HG03060 (cell line): ENCODE measurements around the gene ATL1.
A peak's percentile ranks its signal among the peaks of the same experiment; 100 is the strongest.

Source experiments
- ATAC-seq: cut with Tn5 transposase; IDR thresholded peaks from one replicate; pipeline ENCODE4 v1.9.1; 2021; ENCODE audit warnings: low read depth, moderate number of reproducible peaks; ENCODE audit not compliant: unreplicated experiment

Gene ATL1

DNA sequence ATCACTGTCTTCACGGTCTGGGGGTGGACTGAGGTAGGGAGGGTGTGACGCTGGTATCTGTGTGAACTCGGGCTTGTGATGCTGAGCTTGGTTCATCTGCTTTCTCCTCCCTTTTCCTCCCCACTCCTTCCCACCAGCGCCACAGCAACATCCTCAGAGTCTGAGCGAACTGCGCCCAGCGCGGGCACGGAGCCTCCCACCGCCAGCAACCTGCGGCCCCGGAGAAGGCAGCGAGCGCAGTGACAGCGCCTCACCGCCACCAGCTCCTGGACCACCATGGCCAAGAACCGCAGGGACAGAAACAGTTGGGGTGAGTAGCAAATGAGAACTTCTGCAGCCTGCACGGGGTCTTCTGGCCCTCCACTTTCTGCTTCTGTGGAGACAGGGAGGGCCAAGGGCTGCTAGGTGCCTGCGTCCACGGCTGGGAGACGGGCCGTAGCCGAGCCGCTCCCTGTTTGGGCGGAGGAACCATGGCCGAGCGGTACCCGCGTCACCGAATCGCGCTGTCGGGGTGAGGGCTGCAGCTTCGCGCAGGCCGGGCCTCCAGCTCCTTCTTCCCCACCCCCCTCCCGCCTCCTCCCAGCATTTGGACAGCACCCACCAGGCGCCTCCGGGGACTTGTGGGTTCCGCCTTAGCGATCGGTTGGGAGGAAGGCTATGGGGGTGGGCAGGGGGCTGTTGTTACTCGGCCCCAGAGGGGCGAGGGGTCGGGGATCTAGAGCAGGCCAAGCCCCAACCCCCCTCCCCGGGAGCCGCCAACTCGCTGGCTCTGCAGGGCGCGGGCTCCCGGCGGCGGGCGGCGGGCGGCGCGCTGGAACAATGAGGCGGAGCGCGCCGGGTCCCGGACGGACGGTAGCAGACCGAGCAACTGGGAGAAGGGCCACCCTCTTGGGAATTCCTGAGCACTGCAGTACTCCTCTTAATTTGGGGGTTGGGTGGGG, at the start of gene ATL1:
ATL1 (plus strand) TSS at position 156 of the 941 bp plus-strand sequence; CDS start at position 277, 121 bp downstream.
- ATAC-seq, result no peak

- no peak for ATAC-seq
Observed at GRCh38 chr14:50510157-50510556, 49.8 kb upstream of the ATL1 start.

- ATAC-seq, result no peak
Observed at GRCh38 chr14:50512463-50512862, 47.5 kb upstream of the ATL1 start.

DNA sequence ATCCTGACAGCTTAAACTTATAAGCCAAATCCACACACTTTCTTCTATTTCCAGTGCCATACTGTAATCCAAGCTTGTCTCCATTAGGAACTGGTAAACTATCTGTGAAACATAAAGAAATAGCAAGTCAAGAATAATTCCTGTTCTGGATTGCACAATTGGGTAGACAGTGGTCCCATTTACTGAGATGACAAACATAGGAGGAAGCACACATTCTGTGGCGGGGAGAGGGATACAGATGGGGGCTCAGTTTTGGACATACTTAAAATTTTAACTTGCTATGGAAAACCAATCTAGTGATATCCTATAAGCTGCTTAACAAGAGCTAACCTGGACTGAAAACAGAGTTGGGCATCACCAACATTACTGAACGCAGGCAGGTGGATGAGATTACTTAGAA, 43.9 kb upstream of the ATL1 start:
- no peak for ATAC-seq

GRCh38 chr14:50520947-50521815, 38.8 kb upstream of the ATL1 start:
- ATAC-seq, result peak; percentile 73

DNA sequence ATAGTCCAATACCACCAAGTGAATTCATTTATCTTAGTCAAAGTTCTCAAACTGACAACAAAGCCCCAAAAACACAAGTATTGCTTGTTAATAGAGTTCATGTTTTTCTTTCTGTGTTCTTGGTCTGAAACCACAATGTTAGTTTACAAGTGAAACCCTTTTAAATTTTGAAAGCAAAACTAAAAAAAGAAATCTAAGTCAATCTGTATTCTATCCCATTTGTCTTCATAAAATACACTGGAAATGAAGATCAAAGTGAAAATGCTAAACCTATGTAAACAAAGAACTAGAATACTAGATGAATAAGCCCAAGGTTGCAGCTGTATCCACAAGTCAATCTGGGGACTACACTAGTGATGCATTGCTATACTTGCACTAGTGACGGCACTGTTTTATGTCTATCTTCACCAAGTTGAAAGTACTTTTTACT, 38.0 kb upstream of the ATL1 start:
- peak; percentile 37 for ATAC-seq

DNA sequence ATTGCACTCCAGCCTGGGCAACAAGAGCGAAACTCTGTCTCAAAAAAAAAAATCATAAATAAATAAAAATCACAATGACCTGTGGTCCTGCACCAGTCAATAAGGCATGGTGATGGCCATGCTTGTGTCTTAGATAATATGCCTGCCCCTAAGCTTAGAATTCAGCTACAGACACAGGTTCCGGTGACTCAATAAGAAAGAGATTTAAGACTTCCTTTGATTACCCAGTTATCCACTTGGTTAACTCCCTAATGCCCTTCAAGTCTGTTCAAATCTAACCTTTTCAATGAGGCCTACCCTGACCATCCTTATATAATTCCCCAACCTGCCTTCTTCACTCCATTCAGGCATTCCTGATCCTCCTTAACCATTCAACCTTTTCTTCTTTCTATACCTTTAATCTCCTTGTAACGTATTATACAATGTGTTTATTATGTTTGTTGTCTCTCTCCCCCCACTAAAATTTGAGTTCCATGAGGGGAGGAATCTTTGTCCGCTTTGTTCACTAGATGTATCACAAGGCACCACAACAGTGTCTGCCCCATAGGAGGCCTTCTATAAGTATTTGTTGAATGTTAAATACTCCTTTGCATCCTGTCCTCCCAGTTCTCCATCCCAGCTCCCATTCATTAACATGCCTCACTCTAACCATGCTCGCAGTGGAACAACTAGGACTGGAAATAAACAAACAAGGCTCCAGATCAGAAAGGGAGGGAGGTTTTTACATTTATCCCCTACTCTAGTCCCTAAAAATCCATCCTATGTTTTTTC, 36.5 kb upstream of the ATL1 start:
- no peak for ATAC-seq

- ATAC-seq, result no peak
Observed at GRCh38 chr14:50524060-50524459, 35.9 kb upstream of the ATL1 start.

GRCh38 chr14:50524731-50525515, 35.0 kb upstream of the ATL1 start:
- no peak for ATAC-seq

DNA sequence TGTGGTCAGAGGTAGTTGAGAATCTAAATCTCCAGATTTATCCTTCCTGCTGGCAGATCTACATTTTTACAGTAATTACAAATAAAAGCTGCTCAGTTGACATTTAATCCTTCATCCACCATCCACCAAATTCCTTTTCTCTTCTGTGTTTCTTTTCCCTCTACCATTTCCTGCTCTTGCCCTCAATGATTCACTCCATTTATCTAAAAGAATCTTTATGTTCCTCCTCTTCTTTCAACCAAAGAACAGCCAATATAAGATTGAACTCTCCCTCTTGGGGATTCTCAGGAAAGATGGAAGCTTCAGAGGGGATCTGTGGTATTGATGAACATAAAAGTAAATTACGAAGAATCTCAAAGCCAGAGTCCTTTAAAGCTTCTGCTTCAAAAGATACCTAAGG, 31.9 kb upstream of the ATL1 start:
- no peak for ATAC-seq

DNA sequence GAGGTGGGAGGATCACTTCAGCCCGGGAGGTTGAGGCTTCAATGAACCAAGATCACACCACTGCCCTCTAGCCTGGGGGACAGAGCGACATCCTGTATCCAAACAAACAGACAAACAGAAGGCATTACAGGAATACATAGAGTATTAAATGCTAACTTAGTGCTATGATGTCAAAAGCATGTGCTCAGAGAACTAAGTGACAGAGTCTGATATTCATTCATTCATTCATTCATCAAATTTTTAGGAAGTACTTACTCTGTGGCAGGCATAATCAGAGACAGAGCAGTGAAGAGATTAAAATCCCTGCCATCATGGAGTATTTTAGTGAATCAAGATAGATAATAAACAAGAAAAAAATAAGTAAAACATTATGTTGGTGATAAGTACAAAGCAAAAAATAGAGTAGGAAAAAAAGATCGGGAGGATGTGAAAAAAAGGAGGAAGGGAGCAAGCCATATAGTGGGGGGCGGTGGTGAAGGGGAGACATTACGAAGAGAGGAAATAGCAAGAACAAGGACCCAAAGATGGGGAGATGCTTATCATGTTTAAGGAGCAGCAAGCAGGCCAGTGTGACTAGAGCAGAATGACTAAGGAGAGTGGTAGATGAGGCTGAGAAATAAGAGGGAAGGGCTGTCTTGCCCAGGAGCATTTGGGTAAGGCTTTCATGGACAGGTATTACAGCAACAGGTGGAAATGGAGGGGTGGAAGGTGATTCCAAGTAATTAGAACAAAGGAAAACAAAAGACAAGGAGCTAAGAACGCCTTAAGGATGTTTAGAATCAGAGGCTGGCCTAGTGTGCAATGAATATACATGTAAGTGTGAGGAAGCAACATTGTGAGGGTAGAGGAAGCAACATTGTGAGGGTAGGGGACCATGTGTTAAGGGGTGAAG, 30.4 kb upstream of the ATL1 start:
- no peak for ATAC-seq

DNA sequence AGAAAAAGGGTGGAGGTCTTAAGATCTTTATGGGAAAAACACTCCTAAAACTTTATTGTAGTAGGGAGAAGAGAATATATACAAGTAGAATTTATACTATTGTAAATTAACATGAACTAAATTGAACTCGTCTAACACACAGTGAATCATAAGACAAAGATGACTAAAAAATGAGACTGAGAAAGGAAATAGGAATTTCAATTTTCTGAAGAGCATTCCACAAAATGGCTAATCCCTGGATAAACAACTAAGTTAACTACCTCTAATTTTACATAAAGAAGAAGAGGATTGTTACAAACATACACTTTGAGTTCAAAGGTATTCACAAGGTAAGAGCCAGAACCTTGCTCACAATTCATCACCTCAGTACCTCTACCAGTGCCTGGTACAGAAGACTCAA, 29.6 kb upstream of the ATL1 start:
- no peak for ATAC-seq

- ATAC-seq, result no peak
Observed at GRCh38 chr14:50530794-50531365, 29.1 kb upstream of the ATL1 start.

DNA sequence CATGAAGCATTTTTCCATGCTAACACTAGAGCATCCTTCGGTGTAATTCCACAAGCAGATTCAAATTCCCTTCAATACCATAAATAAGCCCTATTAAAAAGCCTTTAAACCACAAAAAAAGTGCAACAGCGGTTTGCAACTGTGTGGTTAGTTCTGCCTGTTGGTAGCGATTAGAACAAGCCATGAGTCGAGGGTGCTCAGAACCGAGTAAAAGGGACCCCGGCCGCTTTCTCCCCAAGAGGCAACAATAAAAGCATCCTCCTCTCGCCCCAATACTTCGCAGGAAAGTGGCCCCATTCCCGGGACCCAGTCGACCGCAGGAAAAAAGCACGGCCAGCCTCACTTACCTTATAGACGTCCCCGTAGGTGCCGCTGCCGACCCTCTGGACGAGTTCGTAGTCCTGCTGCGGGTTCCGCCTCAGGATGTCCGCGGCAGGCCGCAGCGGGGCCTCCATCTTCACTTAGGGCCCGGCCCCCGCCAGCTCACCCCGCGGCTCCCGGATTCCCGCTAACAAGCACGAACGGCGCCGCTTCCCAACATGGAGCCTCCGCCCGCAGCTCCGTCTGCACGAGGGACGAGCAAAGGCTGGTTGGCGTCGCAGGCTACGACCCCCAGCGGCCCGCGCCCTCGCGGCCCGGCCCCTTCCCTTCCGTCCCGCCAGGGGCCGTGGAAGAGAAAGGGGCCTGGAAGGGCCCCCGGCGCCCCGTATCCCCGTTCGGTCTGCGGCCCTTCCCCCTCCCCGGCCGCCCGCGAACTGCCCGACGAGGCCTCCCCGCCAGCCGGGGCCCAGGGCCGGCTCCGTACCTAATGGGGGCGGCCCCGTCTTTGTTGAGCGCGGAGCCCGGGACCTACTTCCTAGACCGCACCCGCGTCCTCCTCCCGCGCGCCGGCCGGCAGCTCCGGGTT, 28.1 kb upstream of the ATL1 start:
- ATAC-seq, result peak; percentile 11

GRCh38 chr14:50532502-50533240, 27.3 kb upstream of the ATL1 start, which contains the start of gene MAP4K5:
MAP4K5 (minus strand) TSS chr14:50532569; CDS start chr14:50532049, 520 bp downstream.
- ATAC-seq, result peak; percentile 73

GRCh38 chr14:50533241-50533705, 26.7 kb upstream of the ATL1 start:
- ATAC-seq, result no peak

GRCh38 chr14:50533806-50534205, 26.1 kb upstream of the ATL1 start:
- ATAC-seq, result no peak
